Melanocyte of skin (primary cell): ENCODE results near the gene MYH10. TPM values are rescaled to one million over a fixed set of nuclear protein-coding genes. Genes with fewer than 3 reads are reported as not detected.

ENCODE experiments used
- small RNA-seq, 2 donors: library from RNA; depleted of rRNA; stranded (forward); fragments of <200 nt; gene quantifications; one replicate each; pipeline ENCODE3, GENCODE V24; 2012
- total RNA-seq, 2 donors: library from RNA; depleted of rRNA; stranded (reverse); fragments of >200 nt; gene quantifications; 2 replicates each; pipeline ENCODE4 v1.2.3, GENCODE V29; 2012

MYH10 gene
- 10 to 100 TPM; 32.3 to 95.6 TPM for total RNA-seq

GRCh38 chr17:8630227-8630801 is at the start of gene MYH10:
MYH10 (minus strand) TSS chr17:8630725; CDS start chr17:8623246, 7,479 bp downstream.

GRCh38 chr17:8435245-8436168 is 195.0 kb downstream of the MYH10 start, which contains the start of gene NDEL1:
NDEL1 (plus strand) TSS chr17:8435884; CDS start chr17:8444272, 8,388 bp downstream.

Small RNA genes within 50 kb of the gene (small RNA-seq; reads per million reads assigned to genes)
- gene RNU7-43P, result 0 to 0.06 reads per million in 2 donors

Other genes with a start within 250 kb of the MYH10 start
- gene RPL26, start 247.5 kb downstream of the MYH10 start, total RNA-seq, result 1,000 to 10,000 TPM; 1,114 to 1,797 TPM
- gene RNF222, start 232.9 kb downstream of the MYH10 start, total RNA-seq, result not detected
- gene NDEL1, start 194.8 kb downstream of the MYH10 start, total RNA-seq, result 10 to 100 TPM; 35.1 to 36.6 TPM
- gene CCDC42, start 114.1 kb upstream of the MYH10 start, total RNA-seq, result not detected
- gene SPDYE4, start 127.8 kb upstream of the MYH10 start, total RNA-seq, result not detected
- gene MFSD6L, start 168.6 kb upstream of the MYH10 start, total RNA-seq, result under 1 TPM in 1 of 2 donors, not detected in 1; under 0.01 TPM
- gene PIK3R6, start 236.9 kb upstream of the MYH10 start, total RNA-seq, result under 1 TPM in 1 of 2 donors, not detected in 1; 0.33 TPM